Adipocyte (in vitro differentiated cells): ENCODE results near the gene SCUBE2.

Experiments
- DNase-seq: peaks from one replicate; pipeline ENCODE4 v3.0.0-alpha.2; 2015; ENCODE audit warnings: low read depth
- H3K27me3 ChIP-seq: replicated peaks from 2 replicates; pipeline ENCODE4 v1.7.0; 2013; ENCODE audit warnings: mild to moderate bottlenecking, low read length, moderate library complexity; ENCODE audit not compliant: control insufficient read depth, insufficient read depth
- H3K36me3 ChIP-seq: 2 replicates; pipeline ENCODE4 v1.7.0; 2013; ENCODE audit warnings: low read length, mild to moderate bottlenecking, moderate library complexity; ENCODE audit not compliant: control insufficient read depth, insufficient read depth, severe bottlenecking
- H3K4me1 ChIP-seq: 2 replicates; pipeline ENCODE4 v1.7.0; 2013; ENCODE audit warnings: mild to moderate bottlenecking, low read length, moderate library complexity; ENCODE audit not compliant: control insufficient read depth, insufficient read depth
- H3K4me3 ChIP-seq: 2 replicates; pipeline ENCODE4 v1.7.0; 2013; ENCODE audit warnings: mild to moderate bottlenecking, low read length, moderate library complexity
- H3K9ac ChIP-seq: 2 replicates; pipeline ENCODE4 v1.7.0; 2013; ENCODE audit warnings: mild to moderate bottlenecking, low read length, moderate library complexity
- H3K9me3 ChIP-seq: 2 replicates; pipeline ENCODE4 v1.7.0; 2013; ENCODE audit warnings: mild to moderate bottlenecking, low read length, moderate library complexity; ENCODE audit not compliant: control insufficient read depth

SCUBE2 gene

GRCh38 chr11:9037963-9038362 lies 53.4 kb downstream of the SCUBE2 start:
- Histone ChIP-seq H3K4me1 (peaks cover 13% of the 10 kb centered on the region), H3K27me3 (no peaks in the 10 kb centered on the region), H3K9ac (no peak overlapping the region), H3K9me3 (peaks cover 7% of the 10 kb centered on the region), H3K4me3 (no peak overlapping the region), H3K36me3 (no peaks in the 10 kb centered on the region)
- DNase-seq, result no peak

- peaks cover 13% of the 10 kb centered on the region for H3K4me1 ChIP-seq
- no peak overlapping the region for H3K9ac ChIP-seq
- no peaks in the 10 kb centered on the region for H3K36me3 ChIP-seq
- no peaks in the 10 kb centered on the region for H3K27me3 ChIP-seq
- H3K4me3 ChIP-seq, result no peak overlapping the region
- DNase-seq, result no peak
- peaks cover 7% of the 10 kb centered on the region for H3K9me3 ChIP-seq
Measured at GRCh38 chr11:9037046-9037780, 54.2 kb downstream of the SCUBE2 start.

GRCh38 chr11:9030601-9031000 lies 60.8 kb downstream of the SCUBE2 start:
- Histone ChIP-seq H3K9me3 (no peaks in the 10 kb centered on the region), H3K9ac (no peak overlapping the region), H3K27me3 (no peaks in the 10 kb centered on the region), H3K36me3 (no peaks in the 10 kb centered on the region), H3K4me3 (no peak overlapping the region), H3K4me1 (peaks cover 2% of the 10 kb centered on the region)
- no peak for DNase-seq

GRCh38 chr11:9029422-9029821 lies 62.0 kb downstream of the SCUBE2 start:
- DNase-seq, result no peak
- no peaks in the 10 kb centered on the region for H3K36me3 ChIP-seq
- no peak overlapping the region for H3K4me3 ChIP-seq
- no peaks in the 10 kb centered on the region for H3K27me3 ChIP-seq
- H3K4me1 ChIP-seq, result peaks cover 9% of the 10 kb centered on the region
- H3K9ac ChIP-seq, result no peak overlapping the region
- no peaks in the 10 kb centered on the region for H3K9me3 ChIP-seq

GRCh38 chr11:9028581-9028980 lies 62.8 kb downstream of the SCUBE2 start:
- no peaks in the 10 kb centered on the region for H3K27me3 ChIP-seq
- DNase-seq, result no peak
- no peak overlapping the region for H3K9ac ChIP-seq
- no peaks in the 10 kb centered on the region for H3K36me3 ChIP-seq
- H3K4me1 ChIP-seq, result peaks cover 9% of the 10 kb centered on the region
- no peaks in the 10 kb centered on the region for H3K9me3 ChIP-seq
- no peak overlapping the region for H3K4me3 ChIP-seq

- no peaks in the 10 kb centered on the region for H3K27me3 ChIP-seq
- H3K4me1 ChIP-seq, result peaks cover 9% of the 10 kb centered on the region
- DNase-seq, result no peak
- no peak overlapping the region for H3K9ac ChIP-seq
- H3K9me3 ChIP-seq, result no peaks in the 10 kb centered on the region
- H3K4me3 ChIP-seq, result no peak overlapping the region
- H3K36me3 ChIP-seq, result no peaks in the 10 kb centered on the region
Measured at GRCh38 chr11:9025101-9025850, 66.1 kb downstream of the SCUBE2 start.

- Histone ChIP-seq H3K27me3 (no peaks in the 10 kb centered on the region), H3K36me3 (no peaks in the 10 kb centered on the region), H3K9me3 (no peaks in the 10 kb centered on the region), H3K9ac (no peak overlapping the region), H3K4me1 (peaks cover 10% of the 10 kb centered on the region), H3K4me3 (no peak overlapping the region)
- DNase-seq, result no peak
Measured at GRCh38 chr11:9022961-9023680, 68.3 kb downstream of the SCUBE2 start.

- peaks cover 18% of the 10 kb centered on the region for H3K4me1 ChIP-seq
- no peak for DNase-seq
- H3K9ac ChIP-seq, result no peak overlapping the region
- H3K36me3 ChIP-seq, result no peaks in the 10 kb centered on the region
- H3K27me3 ChIP-seq, result no peaks in the 10 kb centered on the region
- H3K4me3 ChIP-seq, result no peak overlapping the region
- H3K9me3 ChIP-seq, result no peaks in the 10 kb centered on the region
Measured at GRCh38 chr11:9020916-9021315, 70.5 kb downstream of the SCUBE2 start.

- Histone ChIP-seq H3K4me1 (peaks cover 9% of the 10 kb centered on the region), H3K9me3 (no peaks in the 10 kb centered on the region), H3K36me3 (no peaks in the 10 kb centered on the region), H3K4me3 (no peak overlapping the region), H3K9ac (no peak overlapping the region), H3K27me3 (no peaks in the 10 kb centered on the region)
- DNase-seq, result no peak
Measured at GRCh38 chr11:9019861-9020260, 71.5 kb downstream of the SCUBE2 start.

GRCh38 chr11:9017773-9018172 lies 73.6 kb downstream of the SCUBE2 start:
- H3K9ac ChIP-seq, result no peak overlapping the region
- no peak overlapping the region for H3K4me3 ChIP-seq
- no peaks in the 10 kb centered on the region for H3K27me3 ChIP-seq
- DNase-seq, result no peak
- no peaks in the 10 kb centered on the region for H3K9me3 ChIP-seq
- no peaks in the 10 kb centered on the region for H3K36me3 ChIP-seq
- H3K4me1 ChIP-seq, result peaks cover 9% of the 10 kb centered on the region

GRCh38 chr11:9016916-9017642 lies 74.3 kb downstream of the SCUBE2 start:
- Histone ChIP-seq H3K4me1 (peaks cover 9% of the 10 kb centered on the region), H3K9ac (no peak overlapping the region), H3K27me3 (no peaks in the 10 kb centered on the region), H3K36me3 (no peaks in the 10 kb centered on the region), H3K9me3 (no peaks in the 10 kb centered on the region), H3K4me3 (no peak overlapping the region)
- no peak for DNase-seq
